Measurements from ENCODE around the gene ZNF256. TPM values are rescaled to one million over a fixed set of nuclear protein-coding genes. Genes with fewer than 3 reads are reported as not detected.

Gene ZNF256
- total RNA-seq, 2 donors from 2014 or later = 5.0 to 6.0 TPM

DNA sequence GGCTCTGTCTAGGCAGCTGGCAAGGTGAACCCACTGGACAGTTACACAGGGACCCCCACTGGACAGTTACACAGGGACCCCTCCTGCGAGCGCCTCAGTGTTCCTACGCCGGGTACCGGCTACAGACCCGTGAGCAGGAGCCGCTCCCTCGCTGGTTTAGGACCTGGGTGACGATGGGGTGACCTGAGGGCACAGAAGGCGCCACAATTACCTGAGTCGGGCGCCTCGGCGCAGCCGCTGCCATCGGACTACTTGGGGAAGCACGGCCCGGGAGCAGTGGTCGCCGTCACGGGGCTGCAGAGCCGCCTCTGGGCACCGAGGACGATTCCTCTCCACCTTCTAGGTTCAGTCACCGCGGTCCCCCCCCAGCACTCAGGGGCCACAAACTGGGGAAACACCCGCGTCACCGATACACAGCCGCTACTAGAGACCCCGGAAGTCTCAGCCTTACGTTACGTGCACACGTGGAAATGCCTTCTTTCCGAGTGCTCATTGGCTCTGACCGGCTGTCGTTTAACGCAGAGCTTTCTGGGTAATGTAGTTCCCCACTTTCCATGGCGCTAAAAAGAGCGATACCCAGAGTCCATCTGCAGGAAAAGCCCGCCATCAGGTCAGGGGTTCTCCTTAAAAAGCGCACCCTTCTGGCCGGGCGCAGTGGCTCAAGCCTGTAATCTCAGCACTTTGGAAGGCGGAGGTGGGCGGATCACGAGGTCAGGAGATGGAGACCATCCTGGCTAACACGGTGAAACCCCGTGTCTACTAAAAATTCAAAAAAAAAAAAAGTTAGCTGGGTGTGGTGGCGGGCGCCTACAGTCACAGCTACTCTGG is 31.1 kb downstream of the ZNF256 start, which contains the start of gene ZNF417:
Gene ZNF417, minus strand, starts transcription at position 425 of the 828 bp plus-strand sequence. Its CDS starts 181 bp downstream, at position 244.
- peak; percentile 69 to 89 for DNase-seq (ENCODE audit: low spot score in 2 of 2)
- H3K9me3 Mint-ChIP-seq = peaks cover 28 to 48% of the 10 kb centered on the region in 2 donors

DNA sequence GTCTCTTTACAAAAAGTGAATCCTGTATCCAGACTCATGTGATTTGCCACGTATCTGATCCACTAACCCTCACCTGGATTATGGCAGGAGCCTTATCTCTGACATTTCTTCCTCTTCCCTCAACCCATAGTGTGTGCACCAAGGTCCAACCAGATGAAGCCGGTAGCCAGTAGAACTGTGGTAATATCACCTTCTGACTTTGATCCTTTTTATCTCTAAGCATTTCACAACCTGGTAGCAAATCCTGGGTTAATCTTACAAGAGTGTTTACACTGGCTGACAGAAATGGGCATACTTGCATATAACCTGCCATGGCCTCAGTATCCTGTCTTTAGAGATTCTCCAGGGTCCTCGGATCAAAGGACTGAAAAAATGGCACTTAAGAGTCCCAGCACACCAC is 33.0 kb downstream of the ZNF256 start:
- Mint-ChIP-seq H3K36me3 (peaks cover 81 to 83% of the 10 kb centered on the region in 2 donors), H3K27ac (peak overlapping the region in 1 of 2 donors; percentile 61), H3K9me3 (peaks cover 31 to 51% of the 10 kb centered on the region in 2 donors)
- DNase-seq (ENCODE audit: low spot score in 2 of 2) (no peak), ATAC-seq (no peak)

More for the DNA sequence above, 31.1 kb downstream of the ZNF256 start, which contains the start of gene ZNF417:
- Mint-ChIP-seq H3K36me3 (peaks cover 78 to 79% of the 10 kb centered on the region in 2 donors), H3K27ac (peak within 1 kb of the TSS; percentile 96 to 97)
- peak; percentile 99 to 100 for ATAC-seq

DNA sequence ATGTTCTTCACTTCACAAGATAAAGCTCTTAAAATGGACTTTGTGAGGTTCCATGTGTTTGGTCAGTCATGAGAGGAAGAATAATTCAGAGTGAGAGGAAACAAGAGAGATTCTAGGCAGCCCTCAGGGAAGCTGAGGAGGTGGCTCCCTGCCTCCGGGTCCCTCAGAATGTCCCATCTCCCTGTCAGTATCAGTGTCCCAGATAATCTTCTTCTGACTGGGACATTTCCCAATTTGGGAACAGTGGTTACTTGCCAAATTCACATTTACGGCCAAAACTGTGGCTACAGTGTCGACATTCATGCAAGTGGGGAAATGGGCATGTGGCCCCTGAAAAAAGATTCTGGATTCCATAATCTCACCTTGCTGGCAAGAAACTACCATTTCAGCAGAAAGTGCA is 40.1 kb downstream of the ZNF256 start:
- no peak for ATAC-seq
- no peak for DNase-seq (ENCODE audit: low spot score in 2 of 2)
- no peak overlapping the region for H3K27ac Mint-ChIP-seq
- H3K9me3 Mint-ChIP-seq = peaks cover 39% of the 10 kb centered on the region in 2 donors
- peaks cover 70 to 81% of the 10 kb centered on the region in 2 donors for H3K36me3 Mint-ChIP-seq

DNA sequence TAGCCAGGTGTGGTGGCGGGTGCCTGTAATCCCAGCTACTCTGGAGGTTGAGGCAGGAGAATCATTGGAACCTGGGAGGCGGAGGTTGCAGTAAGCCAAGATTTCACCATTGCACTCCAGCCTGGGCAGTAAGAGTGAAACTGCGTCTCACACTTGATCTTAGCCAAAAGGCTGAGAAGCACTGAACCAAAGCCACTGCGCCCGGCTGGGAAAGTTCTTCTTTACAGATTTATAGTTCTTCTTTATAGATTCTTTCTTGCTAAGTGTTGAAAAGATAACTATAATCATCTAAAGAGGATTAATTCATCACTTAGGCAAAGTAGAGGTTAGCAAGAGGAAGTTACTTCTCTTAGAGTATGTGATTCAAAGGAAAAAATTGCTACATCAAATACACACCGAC is 42.2 kb downstream of the ZNF256 start:
- no peak for ATAC-seq
- no peak overlapping the region for H3K27ac Mint-ChIP-seq
- H3K36me3 Mint-ChIP-seq = peaks cover 50 to 78% of the 10 kb centered on the region in 2 donors
- no peak for DNase-seq (ENCODE audit: low spot score in 2 of 2)
- H3K9me3 Mint-ChIP-seq = peaks cover 29 to 30% of the 10 kb centered on the region in 2 donors

DNA sequence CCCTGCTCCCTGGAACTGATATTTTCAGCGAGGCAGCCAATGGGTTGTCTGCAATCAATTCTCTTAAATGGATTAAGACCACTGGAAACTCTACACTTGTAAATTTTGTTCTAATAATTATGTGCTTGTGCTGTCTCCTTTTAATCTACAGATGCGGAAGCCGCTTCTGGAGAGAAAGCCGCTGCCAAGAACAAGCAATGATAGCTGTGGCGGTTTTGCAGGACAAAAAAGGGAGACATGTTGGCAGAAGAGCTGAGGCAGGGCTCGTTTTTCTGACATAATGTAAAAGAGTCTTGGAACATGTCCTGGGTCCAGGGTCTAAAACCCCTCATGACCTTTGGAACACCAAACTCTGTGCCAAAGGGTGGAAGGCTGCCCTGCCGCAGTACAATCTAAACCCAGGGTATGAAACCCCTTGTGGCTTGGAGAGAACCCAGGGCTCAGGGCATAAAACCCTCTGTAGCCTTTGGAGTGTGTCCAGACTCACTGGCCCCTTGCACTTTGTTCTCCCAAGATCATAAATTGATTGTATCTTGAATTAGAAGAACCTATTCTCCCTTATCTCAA is 43.8 kb downstream of the ZNF256 start:
- peak overlapping the region in 1 of 2 donors; percentile 35 for H3K27ac Mint-ChIP-seq
- no peak for ATAC-seq
- peaks cover 38 to 70% of the 10 kb centered on the region in 2 donors for H3K36me3 Mint-ChIP-seq
- H3K9me3 Mint-ChIP-seq = peaks cover 29 to 30% of the 10 kb centered on the region in 2 donors
- DNase-seq (ENCODE audit: low spot score in 2 of 2) = no peak

DNA sequence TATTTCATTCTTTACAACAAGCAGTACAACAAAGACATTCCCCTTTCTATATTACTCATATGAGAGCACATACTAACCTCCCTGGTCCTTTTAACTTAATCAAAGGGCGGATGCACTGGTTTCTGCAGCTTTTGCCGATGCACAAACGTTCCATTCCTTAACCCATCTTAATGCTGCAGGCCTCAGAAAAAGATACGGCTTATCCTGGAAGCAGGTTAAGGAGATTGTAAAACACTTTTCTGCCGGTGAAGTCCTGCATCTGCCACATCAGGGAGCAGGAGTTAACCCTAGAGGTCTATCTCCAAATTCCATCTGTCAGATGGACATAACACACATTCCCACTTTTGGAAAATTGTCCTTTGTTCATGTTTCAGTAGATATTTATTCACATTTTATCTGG is 47.2 kb downstream of the ZNF256 start:
- peaks cover 22 to 40% of the 10 kb centered on the region in 2 donors for H3K9me3 Mint-ChIP-seq
- H3K27ac Mint-ChIP-seq = no peak overlapping the region
- ATAC-seq (no peak), DNase-seq (ENCODE audit: low spot score in 2 of 2) (no peak)
- peaks cover 29 to 72% of the 10 kb centered on the region in 2 donors for H3K36me3 Mint-ChIP-seq

Other genes starting within 250 kb of the ZNF256 start
- gene ZNF154, start 238.5 kb downstream of the ZNF256 start, total RNA-seq = 1 to 10 TPM in 1 of 2 donors, under 1 TPM in 1; 0.62 to 2.1 TPM
- 1 to 10 TPM; 7.1 to 7.5 TPM for gene ZNF671, start 220.1 kb downstream of the ZNF256 start, total RNA-seq
- 1 to 10 TPM; 7.3 to 9.6 TPM for gene ZNF776, start 200.9 kb downstream of the ZNF256 start, total RNA-seq
- gene ZNF586, start 178.0 kb downstream of the ZNF256 start, total RNA-seq = 10 to 100 TPM; 16.1 to 21.3 TPM
- 1 to 10 TPM; 6.2 to 7.1 TPM for gene ZNF552, start 132.8 kb downstream of the ZNF256 start, total RNA-seq
- gene ZNF587B, start 117.4 kb downstream of the ZNF256 start, total RNA-seq = 10 to 100 TPM in 1 of 2 donors, 1 to 10 TPM in 1; 9.2 to 20.9 TPM
- gene ZNF587, start 97.8 kb downstream of the ZNF256 start, total RNA-seq = 10 to 100 TPM; 28.7 to 36.6 TPM
- 10 to 100 TPM; 12.1 to 18.1 TPM for gene ZNF814, start 58.7 kb downstream of the ZNF256 start, total RNA-seq
- 10 to 100 TPM; 13.7 to 16.8 TPM for gene ZNF417, start 31.1 kb downstream of the ZNF256 start, total RNA-seq
- 1 to 10 TPM; 2.4 to 3.1 TPM for gene ZNF418, start 12.3 kb downstream of the ZNF256 start, total RNA-seq
- under 1 TPM in 1 of 2 donors, not detected in 1; 0.56 TPM for gene C19orf18, start 26.8 kb upstream of the ZNF256 start, total RNA-seq
- gene ZNF606, start 55.1 kb upstream of the ZNF256 start, total RNA-seq = 1 to 10 TPM; 3.2 to 9.1 TPM
- not detected for gene ZSCAN1, start 86.3 kb upstream of the ZNF256 start, total RNA-seq
- gene ZNF135, start 111.6 kb upstream of the ZNF256 start, total RNA-seq = under 1 TPM; 0.58 to 0.82 TPM
- 10 to 100 TPM; 22.8 to 25.6 TPM for gene ZSCAN18, start 150.5 kb upstream of the ZNF256 start, total RNA-seq
- 1 to 10 TPM; 3.6 to 8.1 TPM for gene ZNF329, start 203.1 kb upstream of the ZNF256 start, total RNA-seq
- gene ZNF274, start 235.4 kb upstream of the ZNF256 start, total RNA-seq = 10 to 100 TPM; 19.8 to 34.1 TPM

All from activated naive CD4-positive, alpha-beta T cell treated with anti-CD3 and anti-CD28 coated beads, Interleukin-2, amount 50 U/mL, for 72 hours (primary cell).